ENCODE measurements around the gene KMT2C.
"Not testable (repeated sequence)": the region's sequence is repeated elsewhere in the genome, so short reads cannot be mapped to it uniquely, and the experiment has no call there.

Gene KMT2C

DNA sequence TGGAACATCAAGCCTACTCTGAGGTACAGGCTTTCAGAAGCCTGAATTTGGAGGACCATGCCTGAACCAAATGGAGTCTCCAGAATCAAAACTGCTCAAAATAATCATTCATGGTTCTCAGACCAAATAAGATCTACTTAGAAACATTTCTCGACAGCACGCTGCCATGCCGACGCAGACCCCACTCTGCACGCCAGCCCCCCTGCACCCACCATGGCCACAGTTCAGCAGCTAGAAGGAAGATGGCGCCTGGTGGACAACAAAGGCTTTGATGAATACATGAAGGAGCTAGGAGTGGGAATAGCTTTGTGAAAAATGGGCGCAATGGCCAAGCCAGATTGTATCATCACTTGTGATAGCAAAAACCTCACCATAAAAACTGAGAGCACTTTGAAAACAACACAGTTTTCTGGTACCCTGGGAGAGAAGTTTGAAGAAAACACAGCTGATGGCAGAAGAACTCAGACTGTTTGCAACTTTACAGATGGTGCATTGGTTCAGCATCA lies 6.6 kb upstream of the KMT2C start:
- intact Hi-C loops (cut with DNase I): no loop called here
- peak in 1 of 10 donors; percentile 50 for DNase-seq

DNA sequence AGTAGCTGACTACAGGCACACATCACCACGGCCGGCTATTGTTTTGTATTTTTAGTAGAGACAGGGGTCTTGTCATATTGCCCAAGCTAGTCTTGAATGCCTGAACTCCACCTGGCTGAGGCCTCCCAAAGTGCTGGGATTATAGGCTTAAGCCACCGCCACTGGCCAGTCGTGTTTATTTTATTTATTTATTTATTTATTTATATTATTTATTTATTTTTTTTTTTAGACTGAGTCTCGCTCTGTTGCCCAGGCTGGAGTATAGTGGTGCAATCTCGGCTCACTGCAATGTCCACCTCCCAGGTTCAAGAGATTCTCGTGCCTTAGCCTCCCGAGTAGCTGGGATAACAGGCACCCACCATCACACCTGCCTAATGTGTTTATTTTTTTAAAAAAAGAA lies 6.0 kb upstream of the KMT2C start:
- intact Hi-C loops (cut with DNase I): not testable (repeated sequence)
- DNase-seq: peak in 1 of 10 donors; percentile 13

GRCh38 chr7:152441168-152441567 lies 5.4 kb upstream of the KMT2C start:
- intact Hi-C loops (cut with DNase I): not testable (repeated sequence)
- DNase-seq: peak in 1 of 10 donors; percentile 36

- intact Hi-C loops (cut with DNase I); DNase-seq: not testable (repeated sequence)
These were observed 2.2 kb upstream of the KMT2C start for GRCh38 chr7:152438017-152438416.

DNA sequence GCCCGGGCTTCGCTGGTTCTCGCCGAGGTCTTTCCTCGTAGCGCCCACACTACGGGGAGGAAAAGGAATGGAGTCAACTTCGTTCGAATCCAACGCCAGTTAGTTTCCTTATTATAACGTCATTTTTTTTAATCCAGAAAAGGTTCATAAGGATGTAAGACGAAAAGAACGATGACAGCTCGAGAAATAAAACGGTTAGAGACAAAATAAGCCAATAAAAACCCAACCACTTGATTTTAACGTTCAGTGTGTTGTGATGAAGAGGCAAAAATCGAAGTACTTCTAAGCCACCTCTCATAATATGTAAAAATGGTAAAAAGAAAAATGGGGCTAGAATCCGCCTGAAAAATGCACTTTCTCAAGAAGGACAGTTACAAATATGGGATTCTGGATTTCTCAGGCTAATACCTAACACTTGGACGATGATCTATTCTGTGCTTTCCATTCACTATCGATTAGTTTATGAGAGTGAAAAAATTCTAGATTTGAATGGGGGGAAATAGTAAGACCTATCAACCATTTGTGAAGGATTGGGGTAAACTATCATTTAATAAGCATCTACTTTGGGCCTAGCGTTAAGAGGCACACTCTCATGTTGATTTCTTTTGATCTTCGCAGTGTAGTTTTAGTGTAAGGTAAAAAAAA lies 1.2 kb upstream of the KMT2C start:
- intact Hi-C loops (cut with DNase I): loop anchor here (1.0 kb wide), 1 partner anchor 27 kb away; no protein-coding TSS in a partner anchor
- not testable (repeated sequence) for DNase-seq

DNA sequence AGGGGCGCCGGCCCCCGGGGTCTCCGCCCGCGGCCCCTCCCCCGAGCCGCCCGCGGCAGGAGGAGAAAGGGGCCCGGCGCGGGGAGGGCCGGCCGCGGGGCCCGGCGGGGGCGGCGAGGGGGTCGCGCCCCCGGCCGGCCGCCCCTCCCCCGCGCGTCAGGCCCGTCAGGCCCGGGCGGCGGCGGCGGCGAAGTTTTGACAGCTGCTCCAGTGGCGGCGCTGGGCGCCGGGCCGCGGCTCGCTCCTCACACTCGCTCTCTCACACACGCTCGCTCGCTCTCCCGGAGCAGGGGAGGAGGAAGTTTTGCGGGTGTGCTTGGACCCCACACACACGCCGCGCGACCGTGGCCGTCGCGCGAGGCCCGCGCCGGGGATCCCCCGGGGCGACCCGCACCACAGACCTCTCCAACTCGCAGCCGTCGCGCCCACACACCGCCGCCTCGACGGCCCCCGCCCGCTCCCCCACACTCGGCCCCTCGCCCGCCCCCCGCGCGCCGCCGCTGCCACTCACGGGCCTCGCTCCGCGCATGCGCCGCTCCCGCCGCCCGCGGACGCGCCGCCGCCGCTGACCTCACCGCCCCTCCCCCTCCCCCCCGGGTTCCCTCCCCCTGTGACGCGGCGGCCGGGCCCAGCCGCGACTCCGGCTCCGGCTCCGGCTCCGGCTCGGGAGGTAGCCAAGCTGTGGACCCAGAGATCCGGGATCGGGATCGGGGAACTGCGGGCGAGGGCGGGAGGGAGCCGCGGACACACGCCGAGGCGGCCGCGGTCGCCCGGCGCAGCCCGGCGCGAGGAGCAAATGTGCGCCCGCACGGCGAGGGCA lies 518 bp upstream of the KMT2C start:
- DNase-seq: peak; percentile 90 to 98 (median 92)
- intact Hi-C loops (cut with DNase I): loop anchor here (1.0 kb wide), 1 partner anchor 28 kb away; no protein-coding TSS in a partner anchor

- peak in 3 of 10 donors; percentile 10 to 39 (median 20) for DNase-seq
- intact Hi-C loops (cut with DNase I): not testable (repeated sequence)
These were observed 1.1 kb downstream of the KMT2C start for GRCh38 chr7:152434511-152435383.

GRCh38 chr7:152433721-152434490 lies 1.9 kb downstream of the KMT2C start:
- peak in 2 of 10 donors; percentile 10 to 14 for DNase-seq
- intact Hi-C loops (cut with DNase I): not testable (repeated sequence)

DNA sequence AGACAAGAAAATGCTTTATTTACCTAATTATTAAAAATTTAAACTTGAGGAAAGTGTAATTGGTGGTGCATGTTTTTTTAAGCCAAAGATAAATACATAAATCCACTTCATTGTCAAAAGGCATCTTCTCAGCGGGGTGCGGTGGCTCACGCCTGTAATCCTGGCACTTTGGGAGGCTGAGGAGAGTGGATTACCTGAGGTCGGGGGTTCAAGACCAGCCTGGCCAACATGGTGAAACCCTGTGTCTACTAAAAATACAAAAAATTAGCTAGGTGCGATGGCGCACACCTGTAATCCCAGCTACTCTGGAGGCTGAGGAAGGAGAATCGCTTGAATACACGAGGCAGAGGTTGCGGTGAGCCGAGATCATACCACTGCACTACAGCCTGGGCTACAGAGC lies 3.1 kb downstream of the KMT2C start:
- DNase-seq; intact Hi-C loops (cut with DNase I): not testable (repeated sequence)

GRCh38 chr7:152430854-152431253 lies 4.9 kb downstream of the KMT2C start:
- DNase-seq: no peak
- intact Hi-C loops (cut with DNase I): no loop called here

- DNase-seq; intact Hi-C loops (cut with DNase I): not testable (repeated sequence)
These were observed 5.7 kb downstream of the KMT2C start for GRCh38 chr7:152430118-152430517.

GRCh38 chr7:152424348-152425108 lies 11.3 kb downstream of the KMT2C start:
- intact Hi-C loops (cut with DNase I): loop anchor here (5.0 kb wide), 1 partner anchor 82 kb away; no protein-coding TSS in a partner anchor
- no peak for DNase-seq

GRCh38 chr7:152423991-152424347 lies 11.8 kb downstream of the KMT2C start:
- intact Hi-C loops (cut with DNase I): no loop called here
- no peak for DNase-seq

DNA sequence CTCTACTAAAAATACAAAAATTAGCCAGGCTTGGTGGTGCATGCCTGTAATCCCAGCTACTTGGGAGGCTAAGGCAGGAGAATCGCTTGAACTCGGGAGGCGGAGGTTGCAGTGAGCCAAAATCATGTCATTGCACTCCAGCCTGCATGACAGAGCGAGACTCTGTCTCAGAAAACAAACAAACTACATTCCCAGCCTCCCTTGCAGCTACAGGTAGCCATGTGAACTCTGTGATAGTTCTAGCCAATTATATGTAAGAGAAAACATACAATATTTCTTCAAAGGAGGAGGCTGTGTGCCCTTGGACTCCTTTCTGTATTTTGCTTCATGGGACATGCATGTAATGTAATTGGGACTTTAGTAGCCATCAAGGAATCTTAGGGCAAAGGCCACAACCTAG lies 12.6 kb downstream of the KMT2C start:
- intact Hi-C loops (cut with DNase I); DNase-seq: not testable (repeated sequence)

GRCh38 chr7:152420950-152421349 lies 14.9 kb downstream of the KMT2C start:
- intact Hi-C loops (cut with DNase I); DNase-seq: not testable (repeated sequence)

- intact Hi-C loops (cut with DNase I): no loop called here
These were observed 16.1 kb downstream of the KMT2C start for GRCh38 chr7:152419473-152420429.

GRCh38 chr7:152414779-152415178 lies 21.0 kb downstream of the KMT2C start:
- no peak for DNase-seq

More at GRCh38 chr7:152419473-152420429, 16.1 kb downstream of the KMT2C start:
- DNase-seq: no peak

DNA sequence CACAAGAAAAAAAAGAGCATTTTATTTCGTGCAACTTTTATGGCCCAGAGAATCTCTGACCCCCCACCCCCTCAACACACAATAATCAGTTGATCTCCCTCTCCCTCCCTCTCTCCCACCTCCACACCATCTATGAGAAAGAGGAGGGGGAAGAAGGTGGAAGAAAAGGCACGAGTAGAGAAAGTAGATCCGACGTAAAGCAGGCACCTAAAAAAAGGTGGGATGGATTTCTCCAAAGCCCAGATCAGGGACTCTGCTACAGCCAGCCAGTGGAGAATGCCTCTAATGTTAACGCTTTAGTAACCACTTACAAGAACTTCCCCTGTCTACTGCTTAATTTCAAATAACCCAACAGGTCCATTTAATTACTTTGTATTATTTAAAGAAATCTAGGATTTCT lies 24.4 kb downstream of the KMT2C start:
- DNase-seq: no peak
- intact Hi-C loops (cut with DNase I): no loop called here

More at GRCh38 chr7:152414779-152415178, 21.0 kb downstream of the KMT2C start:
- intact Hi-C loops (cut with DNase I): no loop called here

Data from posterior cingulate gyrus (tissue), 11 donors.